Gastroesophageal sphincter (tissue), 3 donors: ENCODE measurements around the gene COLEC12.

Experiments
- CTCF ChIP-seq, 4 experiments: fragments of 200-600 bp in 2 of 4; fragments of 450-650 bp in 2 of 4; sonication (generic) in 1 of 4; IDR thresholded peaks; one replicate each; pipeline ENCODE4 v1.5.1; 2017 to 2019; ENCODE audit warnings: antibody characterized with exemption in 4 of 4, mild to moderate bottlenecking in 2 of 4, moderate library complexity in 2 of 4
- EP300 ChIP-seq: sonication (generic); formaldehyde crosslinking; IDR thresholded peaks from one replicate; pipeline ENCODE4 v1.6.1; 2017; ENCODE audit warnings: antibody characterized with exemption, mild to moderate bottlenecking
- POLR2A ChIP-seq, 2 donors: fragments of 450-650 bp; IDR thresholded peaks; one replicate each; pipeline ENCODE4 v1.6.1; 2017; ENCODE audit warnings: antibody characterized with exemption in 2 of 2, mild to moderate bottlenecking in 2 of 2, moderate library complexity in 1 of 2

GRCh38 chr18:424071-424661 lies 76.3 kb downstream of the COLEC12 start:
- TF ChIP-seq CTCF (IDR thresholded peaks at IDR 0.05) (no peak), POLR2A (IDR thresholded peaks at IDR 0.05) (no peak), EP300 (no peak)
